Endothelial cell of umbilical vein (primary cell): Measurements from ENCODE around the gene NCMAP. TPM values are rescaled to one million over a fixed set of nuclear protein-coding genes. Genes with fewer than 3 reads are reported as not detected.

Experiments used
- BruUV-seq: library from RNA; stranded (reverse); fragments of 400-500 nt; replicated peaks from 2 replicates; lab custom pipeline; 2021; lab: Mats Ljungman, UMichigan
- CTCF ChIA-PET: fragments of 300-600, 350-600 bp; sonication (Branson Sonifier 250); formaldehyde crosslinking; loops from one replicate; lab custom pipeline; 2021; ENCODE audit warnings: antibody characterized with exemption, inconsistent platforms; lab: Charles Lee
- POLR2A ChIA-PET: fragments of 300-600, 350-600 bp; sonication (Branson Sonifier 250); formaldehyde crosslinking; loops from one replicate; lab custom pipeline; 2021; ENCODE audit warnings: antibody characterized with exemption, inconsistent platforms; lab: Charles Lee
- DNase-seq: peaks from one replicate; pipeline ENCODE4 v3.0.0-alpha.2; 2011; ENCODE audit warnings: low read depth, low spot score
- FAIRE-seq: peaks from 2 replicates; lab custom pipeline; 2011; peaks lifted over from hg19 to GRCh38; lab: Jason Lieb, UNC
- H2AFZ ChIP-seq: 2 replicates; pipeline ENCODE4 v1.6.0; 2012; ENCODE audit warnings: low read depth, low read length, control low read depth, inconsistent platforms
- H3K27ac ChIP-seq: 2 replicates; pipeline ENCODE4 v1.5.1; 2011; ENCODE audit warnings: low read depth, mild to moderate bottlenecking, control low read depth, low read length, moderate library complexity; ENCODE audit not compliant: insufficient read depth
- H3K27me3 ChIP-seq, 2 experiments: 2 replicates each; pipeline versions ENCODE4 v1.6.0 to v1.6.1; 2011; ENCODE audit warnings: low read length in 2 of 2, mixed read lengths in 1 of 2; ENCODE audit not compliant: control insufficient read depth in 2 of 2, insufficient read depth in 2 of 2
- H3K36me3 ChIP-seq, 2 experiments: 2 replicates in 1 of 2; 3 replicates in 1 of 2; pipeline ENCODE4 v1.5.1; 2011; ENCODE audit warnings: low read length in 2 of 2, mild to moderate bottlenecking in 1 of 2, moderate library complexity in 1 of 2; ENCODE audit not compliant: control insufficient read depth in 2 of 2, insufficient read depth in 2 of 2; ENCODE audit errors: extremely low read depth in 1 of 2
- H3K4me1 ChIP-seq: 3 replicates; pipeline ENCODE4 v1.5.1; 2011; ENCODE audit warnings: mild to moderate bottlenecking, low read length; ENCODE audit not compliant: control insufficient read depth, insufficient read depth; ENCODE audit errors: extremely low read depth
- H3K4me2 ChIP-seq: 2 replicates; pipeline ENCODE4 v1.6.1; 2011; ENCODE audit warnings: low read length, control low read depth, mixed read lengths; ENCODE audit not compliant: insufficient read depth
- H3K4me3 ChIP-seq, 3 experiments: fragments of 200-600 bp in 1 of 3; sonication (generic), shearing (Covaris generic) in 1 of 3; replicated peaks in 1 of 3; 2 replicates each; pipeline ENCODE4 v1.5.1; 2011 to 2016; ENCODE audit warnings: control low read depth in 3 of 3, low read length in 3 of 3, mild to moderate bottlenecking in 2 of 3, inconsistent platforms in 1 of 3, low read depth in 1 of 3, moderate library complexity in 1 of 3; ENCODE audit not compliant: insufficient read depth in 1 of 3
- H3K79me2 ChIP-seq: 2 replicates; pipeline ENCODE4 v1.6.0; 2012; ENCODE audit warnings: low read length, inconsistent platforms; ENCODE audit not compliant: control insufficient read depth, insufficient read depth
- H3K9ac ChIP-seq: replicated peaks from 2 replicates; pipeline ENCODE3; 2011; ENCODE audit warnings: low read length, control low read depth; ENCODE audit not compliant: insufficient read depth; ENCODE audit errors: extremely low read depth
- H3K9me1 ChIP-seq: replicated peaks from 3 replicates; pipeline ENCODE4 v1.6.0; 2011; ENCODE audit warnings: mild to moderate bottlenecking, low read length; ENCODE audit not compliant: control insufficient read depth, insufficient read depth; ENCODE audit errors: extremely low read depth
- H3K9me3 ChIP-seq: replicated peaks from 2 replicates; pipeline ENCODE4 v1.5.1; 2012; ENCODE audit warnings: low read length, inconsistent platforms; ENCODE audit not compliant: control insufficient read depth, insufficient read depth
- H4K20me1 ChIP-seq: replicated peaks from 2 replicates; pipeline ENCODE3; 2011; ENCODE audit warnings: mild to moderate bottlenecking, low read length; ENCODE audit not compliant: control insufficient read depth, insufficient read depth; ENCODE audit errors: extremely low read depth
- EZH2 ChIP-seq: IDR thresholded peaks from 2 replicates; pipeline ENCODE4 v1.6.1; 2012; ENCODE audit warnings: borderline replicate concordance, low read depth, mild to moderate bottlenecking, moderate library complexity, low read length, inconsistent platforms; ENCODE audit not compliant: severe bottlenecking
- FOS ChIP-seq: IDR thresholded peaks from 2 replicates; pipeline ENCODE4 v1.6.1; 2011; ENCODE audit warnings: mild to moderate bottlenecking, low read length, moderate library complexity, borderline replicate concordance; ENCODE audit not compliant: insufficient read depth
- GATA2 ChIP-seq: IDR thresholded peaks from 2 replicates; pipeline ENCODE4 v1.7.0; 2011; ENCODE audit warnings: low read depth, mild to moderate bottlenecking, moderate library complexity, mixed read lengths, low read length; ENCODE audit not compliant: insufficient read length, insufficient read depth
- JUN ChIP-seq: IDR thresholded peaks from 2 replicates; pipeline ENCODE4 v1.6.1; 2011; ENCODE audit warnings: borderline replicate concordance, low read depth; ENCODE audit not compliant: insufficient read length, insufficient read depth
- MYC ChIP-seq: IDR thresholded peaks from one replicate; pipeline ENCODE4 v1.6.1; 2011; ENCODE audit warnings: mild to moderate bottlenecking, low read depth, low read length
- POLR2A ChIP-seq: IDR thresholded peaks from 2 replicates; pipeline ENCODE4 v1.6.1; 2012; ENCODE audit warnings: low read depth, mild to moderate bottlenecking, control low read depth, low read length
- POLR2AphosphoS5 ChIP-seq: IDR thresholded peaks from 2 replicates; pipeline ENCODE4 v1.6.1; 2012; ENCODE audit warnings: low read depth, mild to moderate bottlenecking, control low read depth, low read length, moderate library complexity; ENCODE audit not compliant: insufficient read depth
- dilution Hi-C: fragments of 300-500 bp; cut with MboI; formaldehyde crosslinking; loops from one replicate; pipeline ENCODE4 v1.15.0; 2019; ENCODE audit warnings: low sequenced_read_pairs; ENCODE audit not compliant: extremely low pct_ligation_motif_present
- intact Hi-C: fragments of 100-400 bp; cut with micrococcal nuclease; formaldehyde crosslinking; loops from one replicate; pipeline ENCODE4 v1.10.0; 2022
- polyA plus RNA-seq, 4 experiments: library from polyadenylated mRNA; depleted of rRNA in 3 of 4; stranded (reverse) in 3 of 4; unstranded in 1 of 4; fragments of >200 nt; gene quantifications; 2 replicates each; pipeline versions ENCODE4 v1.2.1 to v1.2.3, GENCODE V29; 2011 to 2012; ENCODE audit warnings: missing spikeins in 1 of 4
- total RNA-seq: library from RNA; stranded (reverse); gene quantifications from 2 replicates; pipeline ENCODE4 v1.2.3, GENCODE V29; 2021
- TF ChIP-seq, protein P1 (sequence below): IDR thresholded peaks from 2 replicates; pipeline ENCODE4 v1.6.1; 2011; ENCODE audit not compliant: insufficient read depth, insufficient read length
- TF ChIP-seq, protein P2 (sequence below), 2 donors: IDR thresholded peaks; 1 replicate in 1 of 2; 2 replicates in 1 of 2; pipeline ENCODE4 v1.5.1; 2011; ENCODE audit warnings: low read length in 2 of 2, mild to moderate bottlenecking in 2 of 2, moderate library complexity in 2 of 2, control low read depth in 1 of 2, inconsistent platforms in 1 of 2, low read depth in 1 of 2; ENCODE audit not compliant: insufficient read depth in 1 of 2; ENCODE audit errors: extremely low read depth in 1 of 2

Gene NCMAP
- total and polyA plus RNA-seq, 2 donors (not counting 3 experiments of a cell fraction or from before 2014, with no cell fraction given): not detected

DNA sequence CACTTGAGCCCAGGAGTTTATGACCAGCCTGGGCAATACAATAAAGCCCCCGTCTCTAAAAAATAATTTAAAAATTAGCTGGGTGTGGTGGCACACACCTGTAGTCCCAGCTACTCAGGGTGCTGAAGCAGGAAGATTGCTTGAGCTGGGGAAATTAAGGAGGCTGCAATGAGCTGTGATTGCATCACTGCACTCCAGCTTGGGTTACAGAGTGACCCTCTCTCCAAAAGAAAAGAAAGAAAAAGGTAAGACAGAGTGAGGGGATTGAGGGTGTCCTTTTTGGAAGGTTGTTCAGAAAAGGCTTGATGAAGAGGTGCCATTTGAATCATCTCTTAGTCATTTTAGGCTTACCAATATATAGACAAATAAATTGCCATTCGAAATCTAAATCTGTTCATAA lies 83.2 kb downstream of the NCMAP start:
- no TSS peak for BruUV-seq
- H3K27me3 ChIP-seq: peaks cover 8 to 14% of the 10 kb centered on the region in 2 experiments

DNA sequence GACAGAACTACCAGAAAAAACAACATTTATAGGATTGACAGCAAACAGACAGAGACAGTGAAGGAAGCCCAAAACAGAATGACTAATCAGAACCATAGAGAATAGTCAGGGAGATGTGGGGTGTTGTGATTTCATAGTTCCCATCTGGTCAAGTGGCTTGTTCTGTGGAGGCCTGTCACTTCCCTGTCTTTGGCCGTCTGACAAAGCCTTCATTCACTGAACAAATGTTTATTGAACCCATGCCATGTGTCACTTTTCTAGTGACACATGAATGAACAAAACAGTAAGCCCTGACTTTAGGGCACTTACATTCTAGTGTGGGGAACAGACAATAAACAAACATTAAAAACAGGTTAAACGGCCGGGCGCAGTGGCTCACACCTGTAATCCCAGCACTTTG lies 84.0 kb downstream of the NCMAP start:
- POLR2A ChIA-PET: no interaction called here
- Histone ChIP-seq H3K9me3 (no peaks in the 10 kb centered on the region), H3K9ac (no peak overlapping the region), H3K27ac (no peak overlapping the region), H3K4me2 (no peak overlapping the region), H3K79me2 (peaks cover 17% of the 10 kb centered on the region), H4K20me1 (no peaks in the 10 kb centered on the region), H2AFZ (no peak overlapping the region), H3K4me3 (no peak overlapping the region), H3K9me1 (no peaks in the 10 kb centered on the region), H3K36me3 (no peaks in the 10 kb centered on the region), H3K4me1 (peaks cover 13% of the 10 kb centered on the region), H3K27me3 (peaks cover 8 to 14% of the 10 kb centered on the region in 2 experiments)
- CTCF ChIA-PET: interaction anchor here (0.6 to 0.7 kb wide), 2 partner anchors 48 to 78 kb away, joined by 3 read pairs; no protein-coding TSS in a partner anchor
- dilution Hi-C loops (no loop called here), intact Hi-C loops (loop anchor here (5.0 kb wide), 4 partner anchors 107 to 592 kb away; partner anchors contain the start of genes CLIC4 and SYF2)
- FAIRE-seq: no peak
- no TSS peak for BruUV-seq
- TF ChIP-seq POLR2AphosphoS5 (no peak), FOS (no peak), MYC (no peak), JUN (no peak), EZH2 (no peak), GATA2 (no peak), POLR2A (no peak)
- TF ChIP-seq, protein P1, sequence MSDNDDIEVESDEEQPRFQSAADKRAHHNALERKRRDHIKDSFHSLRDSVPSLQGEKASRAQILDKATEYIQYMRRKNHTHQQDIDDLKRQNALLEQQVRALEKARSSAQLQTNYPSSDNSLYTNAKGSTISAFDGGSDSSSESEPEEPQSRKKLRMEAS: no peak
- TF ChIP-seq, protein P2, sequence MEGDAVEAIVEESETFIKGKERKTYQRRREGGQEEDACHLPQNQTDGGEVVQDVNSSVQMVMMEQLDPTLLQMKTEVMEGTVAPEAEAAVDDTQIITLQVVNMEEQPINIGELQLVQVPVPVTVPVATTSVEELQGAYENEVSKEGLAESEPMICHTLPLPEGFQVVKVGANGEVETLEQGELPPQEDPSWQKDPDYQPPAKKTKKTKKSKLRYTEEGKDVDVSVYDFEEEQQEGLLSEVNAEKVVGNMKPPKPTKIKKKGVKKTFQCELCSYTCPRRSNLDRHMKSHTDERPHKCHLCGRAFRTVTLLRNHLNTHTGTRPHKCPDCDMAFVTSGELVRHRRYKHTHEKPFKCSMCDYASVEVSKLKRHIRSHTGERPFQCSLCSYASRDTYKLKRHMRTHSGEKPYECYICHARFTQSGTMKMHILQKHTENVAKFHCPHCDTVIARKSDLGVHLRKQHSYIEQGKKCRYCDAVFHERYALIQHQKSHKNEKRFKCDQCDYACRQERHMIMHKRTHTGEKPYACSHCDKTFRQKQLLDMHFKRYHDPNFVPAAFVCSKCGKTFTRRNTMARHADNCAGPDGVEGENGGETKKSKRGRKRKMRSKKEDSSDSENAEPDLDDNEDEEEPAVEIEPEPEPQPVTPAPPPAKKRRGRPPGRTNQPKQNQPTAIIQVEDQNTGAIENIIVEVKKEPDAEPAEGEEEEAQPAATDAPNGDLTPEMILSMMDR (IDR thresholded peaks at IDR 0.05; ENCODE audit: extremely low read depth in 1 of 2, insufficient read depth in 1 of 2, low read depth in 1 of 2, low read length in 2 of 2): no peak
- DNase-seq: no peak

More for the DNA sequence above, 83.2 kb downstream of the NCMAP start:
- Histone ChIP-seq H3K4me1 (peaks cover 7% of the 10 kb centered on the region), H3K4me2 (no peak overlapping the region), H3K9ac (no peak overlapping the region), H4K20me1 (no peaks in the 10 kb centered on the region), H3K9me1 (no peaks in the 10 kb centered on the region), H3K9me3 (no peaks in the 10 kb centered on the region), H2AFZ (no peak overlapping the region), H3K79me2 (peaks cover 9% of the 10 kb centered on the region), H3K36me3 (no peaks in the 10 kb centered on the region), H3K4me3 (no peak overlapping the region), H3K27ac (no peak overlapping the region)
- intact Hi-C loops: loop anchor here (5.0 kb wide), 1 partner anchor 567 kb away; no protein-coding TSS in a partner anchor
- TF ChIP-seq, protein P1: no peak
- TF ChIP-seq POLR2A (no peak), POLR2AphosphoS5 (no peak), EZH2 (no peak), JUN (no peak), GATA2 (no peak)
- ChIA-PET POLR2A (no interaction called here), CTCF (interaction anchor here (1.7 to 10.3 kb wide), 2 partner anchors 246 to 439 kb away, joined by 3 to 128 read pairs; no protein-coding TSS in a partner anchor)
- FAIRE-seq (no peak), DNase-seq (no peak)
- dilution Hi-C loops: no loop called here
